Type B pancreatic cell (in vitro differentiated cells): Measurements from ENCODE around the gene PRIM2. TPM values are rescaled to one million over a fixed set of nuclear protein-coding genes. Genes with fewer than 3 reads are reported as not detected.
"Not testable (repeated sequence)": the region's sequence is repeated elsewhere in the genome, so short reads cannot be mapped to it uniquely, and the experiment has no call there.

Experiments
- DNase-seq: peaks from one replicate; pipeline ENCODE4 v3.0.0; 2021; ENCODE audit warnings: mixed read lengths; ENCODE audit not compliant: unreplicated experiment; ENCODE audit errors: extremely low spot score
- H3K27ac Mint-ChIP-seq: 2 replicates; pipeline ENCODE4 v1.8.0; 2021; ENCODE audit warnings: mild to moderate bottlenecking, mixed read lengths
- H3K27me3 Mint-ChIP-seq: 2 replicates; pipeline ENCODE4 v1.8.0; 2021; ENCODE audit warnings: mixed read lengths
- H3K36me3 Mint-ChIP-seq: 2 replicates; pipeline ENCODE4 v1.8.0; 2021; ENCODE audit warnings: mixed read lengths
- H3K4me1 Mint-ChIP-seq: one replicate; pipeline ENCODE4 v1.8.0; 2021; ENCODE audit warnings: mixed read lengths; ENCODE audit not compliant: unreplicated experiment
- H3K4me3 Mint-ChIP-seq: 2 replicates; pipeline ENCODE4 v1.8.0; 2021; ENCODE audit warnings: mild to moderate bottlenecking, mixed read lengths
- H3K9me3 Mint-ChIP-seq: 2 replicates; pipeline ENCODE4 v1.8.0; 2021; ENCODE audit warnings: mixed read lengths
- total RNA-seq: library from RNA; stranded (reverse); gene quantifications from 2 replicates; pipeline ENCODE4 v1.2.1, GENCODE V29; 2021; ENCODE audit warnings: low replicate concordance

PRIM2 gene
- total RNA-seq, 1 donor from 2014 or later = 26.6 TPM

- H3K27me3 Mint-ChIP-seq = not testable (repeated sequence)
Measured at GRCh38 chr6:57491795-57492194, 174.4 kb downstream of the PRIM2 start.

GRCh38 chr6:57496251-57496650 is 178.8 kb downstream of the PRIM2 start:
- H3K4me1 Mint-ChIP-seq = peaks cover 22% of the 10 kb centered on the region
- H3K27me3 Mint-ChIP-seq, H3K4me3 Mint-ChIP-seq, H3K36me3 Mint-ChIP-seq, DNase-seq, H3K9me3 Mint-ChIP-seq, H3K27ac Mint-ChIP-seq: not testable (repeated sequence)

More at GRCh38 chr6:57491795-57492194, 174.4 kb downstream of the PRIM2 start:
- H3K4me3 Mint-ChIP-seq, DNase-seq, H3K36me3 Mint-ChIP-seq, H3K4me1 Mint-ChIP-seq, H3K9me3 Mint-ChIP-seq, H3K27ac Mint-ChIP-seq: not testable (repeated sequence)

- not testable (repeated sequence) for H3K9me3 Mint-ChIP-seq, DNase-seq, H3K27me3 Mint-ChIP-seq, H3K36me3 Mint-ChIP-seq
- peak overlapping the region; percentile 51 for H3K4me3 Mint-ChIP-seq
- H3K27ac Mint-ChIP-seq = peak overlapping the region; percentile 44
- peaks cover 16% of the 10 kb centered on the region for H3K4me1 Mint-ChIP-seq
Measured at GRCh38 chr6:57500368-57501021, 183.1 kb downstream of the PRIM2 start.

- H3K27ac Mint-ChIP-seq, DNase-seq, H3K4me3 Mint-ChIP-seq, H3K9me3 Mint-ChIP-seq, H3K36me3 Mint-ChIP-seq, H3K27me3 Mint-ChIP-seq: not testable (repeated sequence)
- H3K4me1 Mint-ChIP-seq = peaks cover 16% of the 10 kb centered on the region
Measured at GRCh38 chr6:57502387-57502786, 185.0 kb downstream of the PRIM2 start.

GRCh38 chr6:57505251-57505650 is 187.8 kb downstream of the PRIM2 start:
- not testable (repeated sequence) for H3K36me3 Mint-ChIP-seq
- H3K4me1 Mint-ChIP-seq = peaks cover 11% of the 10 kb centered on the region

GRCh38 chr6:57510390-57510789 is 193.0 kb downstream of the PRIM2 start:
- H3K36me3 Mint-ChIP-seq, H3K27ac Mint-ChIP-seq, H3K9me3 Mint-ChIP-seq, H3K4me1 Mint-ChIP-seq, H3K4me3 Mint-ChIP-seq, H3K27me3 Mint-ChIP-seq, DNase-seq: not testable (repeated sequence)

More at GRCh38 chr6:57505251-57505650, 187.8 kb downstream of the PRIM2 start:
- not testable (repeated sequence) for H3K27me3 Mint-ChIP-seq, H3K27ac Mint-ChIP-seq, H3K4me3 Mint-ChIP-seq, H3K9me3 Mint-ChIP-seq, DNase-seq

GRCh38 chr6:57515171-57515570 is 197.7 kb downstream of the PRIM2 start:
- H3K36me3 Mint-ChIP-seq, H3K4me3 Mint-ChIP-seq, H3K27me3 Mint-ChIP-seq, H3K4me1 Mint-ChIP-seq, H3K27ac Mint-ChIP-seq, H3K9me3 Mint-ChIP-seq, DNase-seq: not testable (repeated sequence)

GRCh38 chr6:57515845-57516244 is 198.4 kb downstream of the PRIM2 start:
- H3K27me3 Mint-ChIP-seq, DNase-seq, H3K36me3 Mint-ChIP-seq, H3K4me3 Mint-ChIP-seq, H3K4me1 Mint-ChIP-seq, H3K9me3 Mint-ChIP-seq, H3K27ac Mint-ChIP-seq: not testable (repeated sequence)

GRCh38 chr6:57516776-57517175 is 199.3 kb downstream of the PRIM2 start:
- not testable (repeated sequence) for DNase-seq, H3K27me3 Mint-ChIP-seq, H3K4me3 Mint-ChIP-seq, H3K4me1 Mint-ChIP-seq, H3K27ac Mint-ChIP-seq, H3K9me3 Mint-ChIP-seq, H3K36me3 Mint-ChIP-seq

GRCh38 chr6:57519198-57519597 is 201.8 kb downstream of the PRIM2 start:
- not testable (repeated sequence) for H3K36me3 Mint-ChIP-seq, H3K27me3 Mint-ChIP-seq, DNase-seq, H3K4me1 Mint-ChIP-seq, H3K9me3 Mint-ChIP-seq, H3K27ac Mint-ChIP-seq, H3K4me3 Mint-ChIP-seq

GRCh38 chr6:57521085-57521484 is 203.7 kb downstream of the PRIM2 start:
- H3K9me3 Mint-ChIP-seq, H3K27me3 Mint-ChIP-seq, H3K4me3 Mint-ChIP-seq, H3K4me1 Mint-ChIP-seq, DNase-seq, H3K36me3 Mint-ChIP-seq, H3K27ac Mint-ChIP-seq: not testable (repeated sequence)

- DNase-seq, H3K27me3 Mint-ChIP-seq, H3K36me3 Mint-ChIP-seq, H3K4me1 Mint-ChIP-seq, H3K4me3 Mint-ChIP-seq, H3K9me3 Mint-ChIP-seq, H3K27ac Mint-ChIP-seq: not testable (repeated sequence)
Measured at GRCh38 chr6:57523221-57523620, 205.8 kb downstream of the PRIM2 start.

GRCh38 chr6:57529755-57530154 is 212.3 kb downstream of the PRIM2 start:
- not testable (repeated sequence) for H3K27ac Mint-ChIP-seq, H3K4me3 Mint-ChIP-seq, DNase-seq, H3K27me3 Mint-ChIP-seq, H3K36me3 Mint-ChIP-seq, H3K4me1 Mint-ChIP-seq, H3K9me3 Mint-ChIP-seq

- H3K27ac Mint-ChIP-seq, DNase-seq, H3K36me3 Mint-ChIP-seq, H3K4me1 Mint-ChIP-seq, H3K9me3 Mint-ChIP-seq, H3K4me3 Mint-ChIP-seq, H3K27me3 Mint-ChIP-seq: not testable (repeated sequence)
Measured at GRCh38 chr6:57532660-57533059, 215.2 kb downstream of the PRIM2 start.

GRCh38 chr6:57535121-57535520 is 217.7 kb downstream of the PRIM2 start:
- H3K36me3 Mint-ChIP-seq, H3K27me3 Mint-ChIP-seq, H3K4me3 Mint-ChIP-seq, DNase-seq, H3K4me1 Mint-ChIP-seq, H3K9me3 Mint-ChIP-seq, H3K27ac Mint-ChIP-seq: not testable (repeated sequence)
